Dendritic cell treated with granulocyte-macrophage colony-stimulating factor and Interleukin-4, amounts not matched to agents 40 ng/mL and 50 ng/mL, for 4 days (primary cell): ENCODE measurements around the gene SLC16A2.

Experiments used
- H3K27ac Mint-ChIP-seq: one replicate; pipeline ENCODE4 v1.8.0; 2022; ENCODE audit warnings: mild to moderate bottlenecking, mixed read lengths
- H3K27me3 Mint-ChIP-seq: one replicate; pipeline ENCODE4 v1.8.0; 2022; ENCODE audit warnings: mild to moderate bottlenecking, mixed read lengths
- H3K36me3 Mint-ChIP-seq: one replicate; pipeline ENCODE4 v1.8.0; 2022; ENCODE audit warnings: low read depth, mixed read lengths
- H3K4me1 Mint-ChIP-seq: one replicate; pipeline ENCODE4 v1.8.0; 2022; ENCODE audit warnings: low read depth, mixed read lengths
- H3K4me3 Mint-ChIP-seq: one replicate; pipeline ENCODE4 v1.8.0; 2022; ENCODE audit warnings: mild to moderate bottlenecking, moderate library complexity, mixed read lengths
- H3K9me3 Mint-ChIP-seq: one replicate; pipeline ENCODE4 v1.8.0; 2022; ENCODE audit warnings: mixed read lengths
- intact Hi-C: fragments of 100-400 bp; cut with micrococcal nuclease; formaldehyde crosslinking; loops from one replicate; pipeline ENCODE4 v1.15.0; 2022

Gene SLC16A2

DNA sequence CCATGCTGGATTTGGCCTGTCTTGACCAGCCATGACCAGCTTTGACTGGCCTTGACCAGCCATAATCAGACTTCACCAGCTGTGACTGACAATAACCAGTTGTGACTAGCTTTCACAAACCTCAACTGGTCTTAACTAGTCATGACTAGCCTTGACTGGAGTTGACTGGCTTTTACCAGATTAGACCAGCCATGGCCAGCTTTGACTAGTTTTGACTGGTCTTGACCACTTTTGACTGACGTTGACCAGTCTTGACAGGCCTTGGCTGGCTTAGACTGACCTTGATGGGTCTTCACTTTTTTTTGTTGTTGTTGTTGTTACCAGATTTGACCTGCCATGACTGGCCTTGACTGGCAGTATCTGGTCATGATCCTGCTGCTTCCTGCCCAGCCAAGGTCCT is 125.7 kb downstream of the SLC16A2 start:
- peaks cover 1% of the 10 kb centered on the region for H3K27me3 Mint-ChIP-seq
- intact Hi-C loops, result no loop called here
- no peak overlapping the region for H3K27ac Mint-ChIP-seq
- H3K36me3 Mint-ChIP-seq, result no peaks in the 10 kb centered on the region
- no peaks in the 10 kb centered on the region for H3K4me1 Mint-ChIP-seq
- no peaks in the 10 kb centered on the region for H3K9me3 Mint-ChIP-seq
- no peak overlapping the region for H3K4me3 Mint-ChIP-seq

DNA sequence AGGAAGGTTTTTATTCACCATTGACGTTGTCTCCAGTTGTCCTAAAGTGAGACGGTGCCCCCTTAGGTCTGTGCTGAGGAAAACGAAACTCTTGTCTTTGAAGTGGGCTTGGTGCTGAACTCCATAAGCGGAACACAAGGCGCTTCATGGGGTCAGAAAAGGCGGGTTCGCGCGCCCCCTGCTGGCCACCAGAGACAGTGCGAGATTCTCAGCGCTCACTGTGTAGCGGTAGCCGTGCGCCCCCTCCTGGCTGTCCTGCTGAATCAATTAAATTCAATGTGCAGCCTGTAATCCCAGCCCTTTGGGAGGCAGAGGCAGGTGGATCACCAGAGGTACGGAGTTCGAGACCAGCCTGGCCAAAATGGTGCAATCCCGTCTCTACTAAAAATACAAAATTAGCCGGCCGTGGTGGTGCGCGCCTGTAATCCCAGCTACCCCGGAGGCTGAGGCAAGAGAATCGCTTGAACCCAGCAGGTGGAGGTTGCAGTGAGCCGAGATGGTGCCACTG is 129.1 kb downstream of the SLC16A2 start:
- intact Hi-C loops, result loop anchor here (5.0 kb wide), 2 partner anchors 168 to 693 kb away; no protein-coding TSS in a partner anchor
- H3K4me1 Mint-ChIP-seq, result no peaks in the 10 kb centered on the region
- no peaks in the 10 kb centered on the region for H3K27me3 Mint-ChIP-seq
- H3K27ac Mint-ChIP-seq, result no peak overlapping the region
- H3K4me3 Mint-ChIP-seq, result peak overlapping the region; percentile 17
- H3K9me3 Mint-ChIP-seq, result no peaks in the 10 kb centered on the region
- no peaks in the 10 kb centered on the region for H3K36me3 Mint-ChIP-seq

DNA sequence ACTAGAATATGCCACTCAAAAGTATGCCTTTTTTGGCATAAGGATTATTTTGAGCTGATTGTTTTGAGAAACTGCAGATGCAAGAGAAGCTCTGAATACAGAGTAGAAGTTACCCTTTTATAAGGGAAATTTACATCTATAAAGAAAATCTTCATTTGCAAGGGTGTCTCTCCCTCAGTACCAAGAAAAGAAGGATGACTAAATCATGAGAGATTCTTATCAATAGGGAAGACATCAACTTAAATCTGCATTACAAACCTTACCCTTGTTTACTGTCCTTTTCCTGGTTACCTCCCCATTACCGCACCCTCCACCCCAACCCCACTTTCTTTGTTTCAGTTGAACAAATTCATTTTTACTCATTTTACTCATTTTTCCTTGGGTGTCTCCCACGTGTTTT is 130.6 kb downstream of the SLC16A2 start:
- H3K27ac Mint-ChIP-seq, result no peak overlapping the region
- no peak overlapping the region for H3K4me3 Mint-ChIP-seq
- intact Hi-C loops, result loop anchor here (5.0 kb wide), 2 partner anchors 170 to 695 kb away; no protein-coding TSS in a partner anchor
- H3K27me3 Mint-ChIP-seq, result no peaks in the 10 kb centered on the region
- no peaks in the 10 kb centered on the region for H3K36me3 Mint-ChIP-seq
- no peaks in the 10 kb centered on the region for H3K9me3 Mint-ChIP-seq
- no peaks in the 10 kb centered on the region for H3K4me1 Mint-ChIP-seq

DNA sequence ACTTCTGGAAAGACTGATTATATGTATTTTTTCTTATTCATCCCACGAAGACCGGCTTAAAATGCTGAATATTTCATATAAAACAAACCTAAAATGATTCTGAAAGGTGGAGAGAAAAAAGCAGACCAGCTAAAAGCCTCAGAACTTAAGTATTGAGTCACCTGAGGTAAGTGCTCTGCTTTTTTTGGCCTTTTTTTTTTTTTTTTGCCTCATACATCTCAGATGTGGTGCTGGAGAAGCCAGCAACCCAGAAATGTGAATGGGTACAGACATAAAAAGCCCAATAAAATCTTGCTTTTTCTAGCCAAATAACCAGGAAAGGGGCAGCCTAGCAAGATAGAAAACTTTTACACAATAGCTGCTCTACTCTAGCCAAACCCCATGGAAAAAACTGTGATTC is 136.1 kb downstream of the SLC16A2 start:
- H3K9me3 Mint-ChIP-seq, result no peaks in the 10 kb centered on the region
- H3K27me3 Mint-ChIP-seq, result no peaks in the 10 kb centered on the region
- no peak overlapping the region for H3K27ac Mint-ChIP-seq
- H3K36me3 Mint-ChIP-seq, result no peaks in the 10 kb centered on the region
- intact Hi-C loops, result no loop called here
- no peaks in the 10 kb centered on the region for H3K4me1 Mint-ChIP-seq
- H3K4me3 Mint-ChIP-seq, result no peak overlapping the region

DNA sequence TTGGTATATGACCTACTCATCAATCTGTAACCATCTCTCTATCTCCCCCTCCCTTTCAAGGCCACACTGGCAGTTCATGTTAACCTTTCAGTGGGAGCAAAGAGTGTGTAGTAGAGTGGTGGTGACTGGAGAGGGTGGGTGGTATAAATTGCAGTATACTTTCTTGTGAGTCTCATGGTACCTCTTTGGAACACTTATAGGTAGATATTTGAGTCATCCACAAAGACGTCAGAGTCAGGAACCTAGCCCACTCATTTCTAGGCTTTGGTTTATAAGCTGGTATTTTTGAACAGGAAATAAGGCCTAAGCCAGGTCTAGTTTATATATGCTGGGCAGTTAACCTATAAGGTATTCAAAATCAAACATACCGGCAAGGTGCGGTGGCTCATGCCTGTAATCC is 156.8 kb downstream of the SLC16A2 start:
- Mint-ChIP-seq H3K27ac (no peak overlapping the region), H3K4me3 (no peak overlapping the region)
- intact Hi-C loops, result no loop called here

DNA sequence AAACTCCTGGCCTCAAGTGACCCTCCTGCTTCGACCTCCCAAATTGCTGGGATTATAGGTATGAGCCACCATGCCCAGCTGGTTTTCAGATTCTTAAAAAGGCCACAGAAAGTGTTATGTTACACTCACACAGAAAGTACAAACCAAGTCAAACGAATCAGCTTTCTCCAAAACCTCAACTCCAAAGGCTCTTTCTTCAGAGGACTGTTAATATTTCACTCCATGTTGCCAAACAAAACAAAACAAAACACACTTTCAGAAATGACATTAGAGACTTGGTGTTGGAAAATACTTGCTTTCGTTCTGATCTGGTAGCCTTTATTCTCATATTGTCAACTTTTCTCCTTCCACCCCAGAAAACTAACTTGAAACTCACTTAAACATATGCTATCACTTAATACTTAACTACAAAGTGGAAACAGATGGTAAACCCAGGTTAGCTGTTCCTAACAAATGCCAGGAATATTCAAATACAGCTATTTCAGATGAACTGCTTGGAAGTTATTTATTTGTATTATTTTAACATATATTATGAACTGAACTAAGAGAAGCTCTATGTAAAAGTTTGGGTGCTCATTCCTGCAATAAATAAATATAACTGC is 158.4 kb downstream of the SLC16A2 start:
- Mint-ChIP-seq H3K4me1 (no peaks in the 10 kb centered on the region), H3K27me3 (no peaks in the 10 kb centered on the region), H3K27ac (no peak overlapping the region), H3K4me3 (no peak overlapping the region), H3K36me3 (peaks cover 14% of the 10 kb centered on the region), H3K9me3 (no peaks in the 10 kb centered on the region)
- intact Hi-C loops, result no loop called here

More for the DNA sequence above, 156.8 kb downstream of the SLC16A2 start:
- Mint-ChIP-seq H3K27me3 (no peaks in the 10 kb centered on the region), H3K4me1 (no peaks in the 10 kb centered on the region), H3K36me3 (peaks cover 5% of the 10 kb centered on the region), H3K9me3 (no peaks in the 10 kb centered on the region)
